Measurements from ENCODE around the gene OSTN.

Gene OSTN

GRCh38 chr3:191253089-191253799 lies 54.2 kb downstream of the OSTN start (continued):
- TF ChIP-seq ZNF18 (tag by site-specific recombination; IDR thresholded peaks at IDR 0.05) (no peak), ELK4 (IDR thresholded peaks at IDR 0.05; ENCODE audit: borderline replicate concordance, low read depth, low read length) (no peak), GLIS1 (tag by site-specific recombination; IDR thresholded peaks at IDR 0.05) (no peak)

GRCh38 chr3:191254098-191254873 lies 55.2 kb downstream of the OSTN start:
- H3K27ac ChIP-seq (ENCODE audit: extremely low read depth, low read depth, low read length): no peak overlapping the region
- H3K4me3 ChIP-seq (ENCODE audit: low read depth, low read length): no peak overlapping the region
- H3K4me1 ChIP-seq (ENCODE audit: control insufficient read depth, insufficient read depth, low read length): peaks cover 6% of the 10 kb centered on the region
- CTCF ChIA-PET: no interaction called here
- no peaks in the 10 kb centered on the region for H3K9me3 ChIP-seq (ENCODE audit: control insufficient read depth, insufficient read depth, low read depth, low read length)
- TF ChIP-seq SCRT1 (tag by site-specific recombination; IDR thresholded peaks at IDR 0.05; ENCODE audit: borderline replicate concordance): 0 out of 2 replicates have a peak, but pooled peaks have one; percentile 19
- peak; percentile 35; the same call in 1 of the 2 replicates for TF ChIP-seq ZNF600 (tag by site-specific recombination; IDR thresholded peaks at IDR 0.05)
- no peak for TF ChIP-seq IKZF3 (tag by site-specific recombination; IDR thresholded peaks at IDR 0.05)
- no peak for TF ChIP-seq ZNF629 (tag by site-specific recombination; IDR thresholded peaks at IDR 0.05)
- TF ChIP-seq SCRT2 (tag by site-specific recombination; IDR thresholded peaks at IDR 0.05): 0 out of 2 replicates have a peak, but pooled peaks have one; percentile 17
- no peak for TF ChIP-seq SETDB1 (IDR thresholded peaks at IDR 0.05; ENCODE audit: insufficient read length, low read length)
- H3K36me3 ChIP-seq (ENCODE audit: control insufficient read depth in 2 of 2, insufficient read depth in 1 of 2, low read length in 2 of 2): no peaks in the 10 kb centered on the region
- POLR2A ChIA-PET: no interaction called here

GRCh38 chr3:191255156-191255555 lies 56.1 kb downstream of the OSTN start:
- no peak overlapping the region for H3K27ac ChIP-seq (ENCODE audit: extremely low read depth, low read depth, low read length)
- CTCF ChIA-PET: no interaction called here
- POLR2A ChIA-PET: no interaction called here
- no peaks in the 10 kb centered on the region for H3K9me3 ChIP-seq (ENCODE audit: control insufficient read depth, insufficient read depth, low read depth, low read length)
- peaks cover 6% of the 10 kb centered on the region for H3K4me1 ChIP-seq (ENCODE audit: control insufficient read depth, insufficient read depth, low read length)
- H3K36me3 ChIP-seq (ENCODE audit: control insufficient read depth in 2 of 2, insufficient read depth in 1 of 2, low read length in 2 of 2): no peaks in the 10 kb centered on the region
- H3K4me3 ChIP-seq (ENCODE audit: low read depth, low read length): no peak overlapping the region
- TF ChIP-seq ZNF133 (tag by site-specific recombination; IDR thresholded peaks at IDR 0.05) (no peak), ZNF585B (tag by site-specific recombination; IDR thresholded peaks at IDR 0.05) (no peak), REST (tag by site-specific recombination; IDR thresholded peaks at IDR 0.05) (no peak), ZNF701 (tag by site-specific recombination; IDR thresholded peaks at IDR 0.05) (no peak), ZSCAN16 (tag by site-specific recombination; IDR thresholded peaks at IDR 0.05) (no peak), ZNF175 (tag by site-specific recombination; IDR thresholded peaks at IDR 0.05) (no peak), ZNF624 (tag by site-specific recombination; IDR thresholded peaks at IDR 0.05) (no peak), HOXD13 (CRISPR knock-in tag; IDR thresholded peaks at IDR 0.05; ENCODE audit: borderline replicate concordance) (peak; percentile 57; the same call in 1 of the 2 replicates), ZNF621 (tag by site-specific recombination; IDR thresholded peaks at IDR 0.05) (no peak), OSR2 (tag by site-specific recombination; IDR thresholded peaks at IDR 0.05) (no peak), ZNF280C (tag by site-specific recombination; IDR thresholded peaks at IDR 0.05) (no peak), ZFP37 (tag by site-specific recombination; IDR thresholded peaks at IDR 0.05) (0 out of 2 replicates have a peak, but pooled peaks have one; percentile 33), ZNF548 (tag by site-specific recombination; IDR thresholded peaks at IDR 0.05) (no peak), ZNF202 (tag by site-specific recombination; IDR thresholded peaks at IDR 0.05; ENCODE audit: borderline replicate concordance) (no peak)
